Spleen (tissue), 7 donors: ENCODE results near the gene RPL31.

Experiments
- POLR2A ChIP-seq, 3 donors: fragments of 450-650 bp; IDR thresholded peaks; one replicate each; pipeline ENCODE4 v1.5.1; 2017; ENCODE audit warnings: antibody characterized with exemption in 3 of 3, mild to moderate bottlenecking in 1 of 3
- TF ChIP-seq, protein P1 (sequence below), 11 experiments: fragments of 200-600 bp in 7 of 11; fragments of 450-650 bp in 4 of 11; sonication (generic) in 4 of 11; IDR thresholded peaks in 8 of 11; conservative IDR thresholded peaks in 3 of 11; 1 replicate in 7 of 11; 2 replicates in 4 of 11; pipeline versions ENCODE4 v1.4.0 to v1.8.0; 2016 to 2021; ENCODE audit warnings: antibody characterized with exemption in 11 of 11, inconsistent platforms in 4 of 11, mild to moderate bottlenecking in 1 of 11
- donor health status: DM: no; HTN: no; CAD: no; lungs with moderate emphysema.
- donor health status: DM: no; HTN: no; CAD: no.
- donor health status: DM: no; HTN: no; CAD: no.

DNA sequence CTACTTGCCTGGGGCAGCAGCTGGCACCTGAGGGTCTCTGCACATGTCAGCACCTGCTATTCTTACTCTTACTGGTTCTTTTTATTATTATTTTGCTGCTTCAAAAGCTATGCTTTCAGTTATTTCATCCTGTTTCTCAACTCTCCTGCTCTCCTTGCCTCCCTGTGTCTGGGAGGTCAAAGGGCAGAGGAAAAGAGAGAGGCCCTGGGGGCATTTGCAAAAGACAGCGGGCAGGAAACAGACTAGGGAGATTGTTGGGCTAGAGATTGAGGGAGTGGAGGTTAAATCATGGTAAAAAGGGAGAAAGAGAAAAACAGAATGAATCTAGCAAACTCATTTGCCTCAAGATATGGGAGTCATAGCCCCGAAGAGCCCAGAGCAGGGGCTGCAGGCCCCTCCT lies 21.1 kb upstream of the RPL31 start:
- no peak for TF ChIP-seq POLR2A (IDR thresholded peaks at IDR 0.05)
- TF ChIP-seq, protein P1, sequence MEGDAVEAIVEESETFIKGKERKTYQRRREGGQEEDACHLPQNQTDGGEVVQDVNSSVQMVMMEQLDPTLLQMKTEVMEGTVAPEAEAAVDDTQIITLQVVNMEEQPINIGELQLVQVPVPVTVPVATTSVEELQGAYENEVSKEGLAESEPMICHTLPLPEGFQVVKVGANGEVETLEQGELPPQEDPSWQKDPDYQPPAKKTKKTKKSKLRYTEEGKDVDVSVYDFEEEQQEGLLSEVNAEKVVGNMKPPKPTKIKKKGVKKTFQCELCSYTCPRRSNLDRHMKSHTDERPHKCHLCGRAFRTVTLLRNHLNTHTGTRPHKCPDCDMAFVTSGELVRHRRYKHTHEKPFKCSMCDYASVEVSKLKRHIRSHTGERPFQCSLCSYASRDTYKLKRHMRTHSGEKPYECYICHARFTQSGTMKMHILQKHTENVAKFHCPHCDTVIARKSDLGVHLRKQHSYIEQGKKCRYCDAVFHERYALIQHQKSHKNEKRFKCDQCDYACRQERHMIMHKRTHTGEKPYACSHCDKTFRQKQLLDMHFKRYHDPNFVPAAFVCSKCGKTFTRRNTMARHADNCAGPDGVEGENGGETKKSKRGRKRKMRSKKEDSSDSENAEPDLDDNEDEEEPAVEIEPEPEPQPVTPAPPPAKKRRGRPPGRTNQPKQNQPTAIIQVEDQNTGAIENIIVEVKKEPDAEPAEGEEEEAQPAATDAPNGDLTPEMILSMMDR (IDR thresholded peaks at IDR 0.05 in 8 of 11, conservative IDR thresholded peaks at IDR 0.05 in 3 of 11) = no peak
